Right atrium auricular region (tissue), 2 donors: ENCODE measurements around the gene TPI1. TPM values are rescaled to one million over a fixed set of nuclear protein-coding genes. Genes with fewer than 3 reads are reported as not detected.
"Not testable (repeated sequence)": the region's sequence is repeated elsewhere in the genome, so short reads cannot be mapped to it uniquely, and the experiment has no call there.

Experiments used
- DNase-seq: peaks from one replicate; pipeline ENCODE4 v3.0.0-alpha.2; 2019; ENCODE audit warnings: low spot score
- H3K27ac ChIP-seq, 2 donors: fragments of 200-600 bp; sonication (generic); 1 replicate in 1 of 2; 2 replicates in 1 of 2; pipeline ENCODE4 v1.5.1; 2016 to 2019
- H3K27me3 ChIP-seq, 2 donors: fragments of 200-600 bp; sonication (generic); one replicate each; pipeline versions ENCODE4 v1.5.1 to v1.6.0; 2017 to 2019
- H3K36me3 ChIP-seq: fragments of 200-600 bp; sonication (generic); one replicate; pipeline ENCODE4 v1.5.1; 2016
- H3K4me1 ChIP-seq, 2 donors: fragments of 200-600 bp; sonication (generic); one replicate each; pipeline versions ENCODE4 v1.5.1 to v1.6.0; 2017 to 2019
- H3K4me3 ChIP-seq, 2 donors: fragments of 200-600 bp; sonication (generic); 1 replicate in 1 of 2; 2 replicates in 1 of 2; pipeline ENCODE4 v1.5.1; 2017 to 2019; ENCODE audit warnings: mild to moderate bottlenecking in 1 of 2, moderate library complexity in 1 of 2
- H3K9me3 ChIP-seq, 2 donors: fragments of 200-600 bp; sonication (generic); one replicate each; pipeline ENCODE4 v1.5.1; 2019
- CTCF ChIP-seq, 2 donors: fragments of 200-600 bp; sonication (generic); IDR thresholded peaks; one replicate each; pipeline ENCODE4 v1.5.1; 2019; ENCODE audit warnings: antibody characterized with exemption in 2 of 2
- total RNA-seq, 2 donors: library from RNA; depleted of rRNA; stranded (reverse); fragments of >200 nt; gene quantifications; one replicate each; pipeline ENCODE4 v1.1.0, GENCODE V29; 2016

The TPI1 gene
- total RNA-seq, 2 donors from 2014 or later, result 755 to 842 TPM

- DNase-seq, result no peak
- Histone ChIP-seq H3K36me3 (no peaks in the 10 kb centered on the region), H3K27ac (no peak overlapping the region)
Observed at GRCh38 chr12:6883683-6884082, 16.4 kb downstream of the TPI1 start.

GRCh38 chr12:6884539-6884938 lies 17.2 kb downstream of the TPI1 start:
- Histone ChIP-seq H3K4me1 (no peaks in the 10 kb centered on the region), H3K4me3 (no peak overlapping the region), H3K27me3 (no peaks in the 10 kb centered on the region), H3K36me3 (no peaks in the 10 kb centered on the region), H3K27ac (no peak overlapping the region), H3K9me3 (no peaks in the 10 kb centered on the region)
- no peak for DNase-seq
- TF ChIP-seq CTCF (IDR thresholded peaks at IDR 0.05), result no peak

More at GRCh38 chr12:6883683-6884082, 16.4 kb downstream of the TPI1 start:
- no peak for TF ChIP-seq CTCF (IDR thresholded peaks at IDR 0.05)
- Histone ChIP-seq H3K4me1 (no peaks in the 10 kb centered on the region), H3K4me3 (no peak overlapping the region), H3K27me3 (no peaks in the 10 kb centered on the region), H3K9me3 (no peaks in the 10 kb centered on the region)

GRCh38 chr12:6886206-6886999 lies 19.1 kb downstream of the TPI1 start:
- H3K36me3 ChIP-seq, DNase-seq, H3K27ac ChIP-seq, H3K27me3 ChIP-seq, H3K4me1 ChIP-seq, H3K4me3 ChIP-seq, H3K9me3 ChIP-seq: not testable (repeated sequence)

GRCh38 chr12:6887460-6887859 lies 20.1 kb downstream of the TPI1 start:
- no peaks in the 10 kb centered on the region for H3K36me3 ChIP-seq
- DNase-seq, result no peak
- H3K27ac ChIP-seq, result no peak overlapping the region
- no peak for TF ChIP-seq CTCF (IDR thresholded peaks at IDR 0.05)
- no peak overlapping the region for H3K4me3 ChIP-seq
- peaks cover 0 to 8% of the 10 kb centered on the region in 2 donors for H3K4me1 ChIP-seq
- H3K9me3 ChIP-seq, result no peaks in the 10 kb centered on the region
- H3K27me3 ChIP-seq, result no peaks in the 10 kb centered on the region

GRCh38 chr12:6888360-6888759 lies 21.0 kb downstream of the TPI1 start:
- H3K9me3 ChIP-seq, result no peaks in the 10 kb centered on the region
- H3K27me3 ChIP-seq, result no peaks in the 10 kb centered on the region
- no peaks in the 10 kb centered on the region for H3K36me3 ChIP-seq
- no peak for DNase-seq
- no peak for TF ChIP-seq CTCF (IDR thresholded peaks at IDR 0.05)
- H3K27ac ChIP-seq, result no peak overlapping the region
- H3K4me1 ChIP-seq, result peaks cover 0 to 8% of the 10 kb centered on the region in 2 donors
- no peak overlapping the region for H3K4me3 ChIP-seq

- not testable (repeated sequence) for H3K9me3 ChIP-seq, H3K4me1 ChIP-seq, DNase-seq, H3K4me3 ChIP-seq, H3K27me3 ChIP-seq, H3K36me3 ChIP-seq, H3K27ac ChIP-seq
Observed at GRCh38 chr12:6888794-6889193, 21.5 kb downstream of the TPI1 start.

GRCh38 chr12:6889775-6890573 lies 22.6 kb downstream of the TPI1 start:
- DNase-seq, H3K4me1 ChIP-seq, H3K4me3 ChIP-seq, H3K36me3 ChIP-seq, H3K27me3 ChIP-seq, H3K9me3 ChIP-seq: not testable (repeated sequence)
- peak overlapping the region; percentile 88 to 90 for H3K27ac ChIP-seq
